ENCODE data around the gene AVPR2. TPM values are rescaled to one million over a fixed set of nuclear protein-coding genes. Genes with fewer than 3 reads are reported as not detected.

Gene AVPR2
- polyA plus RNA-seq, 1 donor from 2014 or later: not detected

GRCh38 chrX:153886915-153887314 lies 17.6 kb upstream of the AVPR2 start:
- H3K27me3 ChIP-seq (ENCODE audit: insufficient read depth, low read depth, low read length): no peaks in the 10 kb centered on the region
- TF ChIP-seq, protein P1, sequence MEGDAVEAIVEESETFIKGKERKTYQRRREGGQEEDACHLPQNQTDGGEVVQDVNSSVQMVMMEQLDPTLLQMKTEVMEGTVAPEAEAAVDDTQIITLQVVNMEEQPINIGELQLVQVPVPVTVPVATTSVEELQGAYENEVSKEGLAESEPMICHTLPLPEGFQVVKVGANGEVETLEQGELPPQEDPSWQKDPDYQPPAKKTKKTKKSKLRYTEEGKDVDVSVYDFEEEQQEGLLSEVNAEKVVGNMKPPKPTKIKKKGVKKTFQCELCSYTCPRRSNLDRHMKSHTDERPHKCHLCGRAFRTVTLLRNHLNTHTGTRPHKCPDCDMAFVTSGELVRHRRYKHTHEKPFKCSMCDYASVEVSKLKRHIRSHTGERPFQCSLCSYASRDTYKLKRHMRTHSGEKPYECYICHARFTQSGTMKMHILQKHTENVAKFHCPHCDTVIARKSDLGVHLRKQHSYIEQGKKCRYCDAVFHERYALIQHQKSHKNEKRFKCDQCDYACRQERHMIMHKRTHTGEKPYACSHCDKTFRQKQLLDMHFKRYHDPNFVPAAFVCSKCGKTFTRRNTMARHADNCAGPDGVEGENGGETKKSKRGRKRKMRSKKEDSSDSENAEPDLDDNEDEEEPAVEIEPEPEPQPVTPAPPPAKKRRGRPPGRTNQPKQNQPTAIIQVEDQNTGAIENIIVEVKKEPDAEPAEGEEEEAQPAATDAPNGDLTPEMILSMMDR (IDR thresholded peaks at IDR 0.05; ENCODE audit: poor library complexity, severe bottlenecking): no peak
- TF ChIP-seq REST (IDR thresholded peaks at IDR 0.05; ENCODE audit: borderline replicate concordance) (no peak), RAD21 (conservative IDR thresholded peaks at IDR 0.05) (no peak), POLR2AphosphoS5 (IDR thresholded peaks at IDR 0.05) (no peak), SMC3 (conservative IDR thresholded peaks at IDR 0.05; ENCODE audit: poor library complexity) (no peak), MXI1 (conservative IDR thresholded peaks at IDR 0.05; ENCODE audit: poor library complexity, severe bottlenecking) (no peak), EP300 (conservative IDR thresholded peaks at IDR 0.05; ENCODE audit: poor library complexity, severe bottlenecking) (no peak), TAF1 (IDR thresholded peaks at IDR 0.05; ENCODE audit: low read depth) (no peak), EZH2 (IDR thresholded peaks at IDR 0.05; ENCODE audit: borderline replicate concordance, insufficient read depth, low read length, poor library complexity, severe bottlenecking) (no peak)
- no peaks in the 10 kb centered on the region for H3K9me3 ChIP-seq (ENCODE audit: low read length)
- peaks cover 37% of the 10 kb centered on the region for H3K79me2 ChIP-seq (replicated peaks; ENCODE audit: insufficient read depth, low read length)
- H2AFZ ChIP-seq (ENCODE audit: low read depth, low read length): no peak overlapping the region
- H3K27ac ChIP-seq (ENCODE audit: low read length): peak overlapping the region; percentile 58
- no peaks in the 10 kb centered on the region for H4K20me1 ChIP-seq (ENCODE audit: insufficient read depth)
- no peaks in the 10 kb centered on the region for H3K36me3 ChIP-seq (ENCODE audit: insufficient read depth, low read length)
- no peak overlapping the region for H3K4me2 ChIP-seq (ENCODE audit: low read length)
- no peaks in the 10 kb centered on the region for H3F3A ChIP-seq (ENCODE audit: insufficient read depth, low read length, poor library complexity, severe bottlenecking)
- no peaks in the 10 kb centered on the region for H3K9me2 ChIP-seq (ENCODE audit: insufficient read depth, low read length)
- H3K4me3 ChIP-seq (ENCODE audit: low read length): peak overlapping the region; percentile 68
- peak overlapping the region; percentile 83 for H3K9ac ChIP-seq (ENCODE audit: low read length)

DNA sequence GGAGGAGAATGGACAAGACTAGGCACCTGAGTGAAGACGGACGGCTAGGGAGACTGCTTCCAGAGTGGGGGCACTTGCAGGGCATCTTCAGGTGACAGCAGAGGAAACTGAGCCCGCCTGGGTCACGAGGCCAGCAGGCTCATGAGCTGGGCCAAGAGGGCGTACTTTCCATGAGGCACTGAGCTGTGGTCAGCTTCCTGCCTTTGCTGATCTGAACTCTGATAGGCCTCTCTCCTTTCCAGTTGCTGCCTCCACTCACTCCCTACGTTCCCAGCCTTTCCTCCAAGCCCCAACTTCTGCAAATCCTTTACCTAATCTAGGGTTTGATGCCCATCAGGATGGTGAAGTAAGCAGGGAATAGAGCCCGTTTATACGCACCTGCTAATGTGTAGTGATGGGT lies 17.1 kb upstream of the AVPR2 start:
- no peaks in the 10 kb centered on the region for H3F3A ChIP-seq (ENCODE audit: insufficient read depth, low read length, poor library complexity, severe bottlenecking)
- no peaks in the 10 kb centered on the region for H4K20me1 ChIP-seq (ENCODE audit: insufficient read depth)
- peaks cover 33% of the 10 kb centered on the region for H3K79me2 ChIP-seq (replicated peaks; ENCODE audit: insufficient read depth, low read length)
- no peak overlapping the region for H3K9ac ChIP-seq (ENCODE audit: low read length)
- no peak overlapping the region for H3K4me3 ChIP-seq (ENCODE audit: low read length)
- no peaks in the 10 kb centered on the region for H3K9me2 ChIP-seq (ENCODE audit: insufficient read depth, low read length)
- no peak overlapping the region for H3K27ac ChIP-seq (ENCODE audit: low read length)
- no peak overlapping the region for H3K4me2 ChIP-seq (ENCODE audit: low read length)
- H3K27me3 ChIP-seq (ENCODE audit: insufficient read depth, low read depth, low read length): no peaks in the 10 kb centered on the region
- no peaks in the 10 kb centered on the region for H3K9me3 ChIP-seq (ENCODE audit: low read length)
- no peak overlapping the region for H2AFZ ChIP-seq (ENCODE audit: low read depth, low read length)
- no peak for TF ChIP-seq SMC3 (conservative IDR thresholded peaks at IDR 0.05; ENCODE audit: poor library complexity)
- no peak for TF ChIP-seq POLR2AphosphoS5 (IDR thresholded peaks at IDR 0.05)
- TF ChIP-seq EP300 (conservative IDR thresholded peaks at IDR 0.05; ENCODE audit: poor library complexity, severe bottlenecking): no peak
- no peak for TF ChIP-seq RAD21 (conservative IDR thresholded peaks at IDR 0.05)
- no peak for TF ChIP-seq MXI1 (conservative IDR thresholded peaks at IDR 0.05; ENCODE audit: poor library complexity, severe bottlenecking)
- TF ChIP-seq, protein P1 (IDR thresholded peaks at IDR 0.05; ENCODE audit: poor library complexity, severe bottlenecking): no peak
- no peak for TF ChIP-seq EZH2 (IDR thresholded peaks at IDR 0.05; ENCODE audit: borderline replicate concordance, insufficient read depth, low read length, poor library complexity, severe bottlenecking)
- no peak for TF ChIP-seq REST (IDR thresholded peaks at IDR 0.05; ENCODE audit: borderline replicate concordance)
- no peak for TF ChIP-seq TAF1 (IDR thresholded peaks at IDR 0.05; ENCODE audit: low read depth)
- no peaks in the 10 kb centered on the region for H3K36me3 ChIP-seq (ENCODE audit: insufficient read depth, low read length)

Measured in neural cell (in vitro differentiated cells).